Heart right ventricle (tissue), 16 donors: ENCODE data around the gene SRSF3. TPM values are rescaled to one million over a fixed set of nuclear protein-coding genes. Genes with fewer than 3 reads are reported as not detected.
A peak's percentile ranks its signal among the peaks of the same experiment; 100 is the strongest.

Experiments used
- ATAC-seq, 8 donors: fragments of 200-7000 bp; cut with Tn5 transposase; one replicate each; pipeline ENCODE4 v1.9.1; 2020; ENCODE audit warnings: mild to moderate bottlenecking in 8 of 8, moderate library complexity in 8 of 8, moderate number of reproducible peaks in 1 of 8
- DNase-seq, 2 donors: peaks; one replicate each; pipeline ENCODE4 v3.0.0-alpha.2; 2020
- H3K27ac ChIP-seq, 10 donors: fragments of 200-600 bp; sonication (generic) in 2 of 10; one replicate each; pipeline versions ENCODE4 v1.5.0 to v1.8.0; 2020 to 2022; ENCODE audit warnings: mild to moderate bottlenecking in 3 of 10
- H3K27me3 ChIP-seq, 7 donors: fragments of 200-600 bp; one replicate each; pipeline ENCODE4 v1.8.0; 2021 to 2022; ENCODE audit warnings: mild to moderate bottlenecking in 2 of 7
- H3K36me3 ChIP-seq, 9 donors: fragments of 200-600 bp; sonication (generic) in 1 of 9; one replicate each; pipeline versions ENCODE4 v1.5.0 to v1.8.0; 2020 to 2022; ENCODE audit warnings: mild to moderate bottlenecking in 2 of 9
- H3K4me1 ChIP-seq, 9 donors: fragments of 200-600 bp; sonication (generic) in 1 of 9; one replicate each; pipeline versions ENCODE4 v1.5.0 to v1.8.0; 2020 to 2022; ENCODE audit warnings: mild to moderate bottlenecking in 4 of 9
- H3K4me3 ChIP-seq, 10 donors: fragments of 200-600 bp; sonication (generic) in 2 of 10; one replicate each; pipeline versions ENCODE4 v1.5.0 to v1.8.0; 2020 to 2022; ENCODE audit warnings: mild to moderate bottlenecking in 7 of 10, moderate library complexity in 2 of 10
- H3K9me3 ChIP-seq, 11 donors: fragments of 200-600 bp in 10 of 11; sonication (generic) in 2 of 11; one replicate each; pipeline versions ENCODE4 v1.5.0 to v1.8.0; 2013 to 2022; ENCODE audit warnings: mild to moderate bottlenecking in 2 of 11, control low read depth in 1 of 11, moderate library complexity in 1 of 11
- WGBS, 2 donors: extraction: QIAGEN DNeasy Blood & Tissue Kit; methylation state at CpG; one replicate each; pipeline ENCODE4 v1.1.7; 2013; ENCODE audit warnings: inconsistent platforms in 1 of 2; 5-methylcytosine and 5-hydroxymethylcytosine counted together
- intact Hi-C, 10 donors: fragments of 100-400 bp; cut with DNase I; formaldehyde crosslinking; loops; one replicate each; pipeline versions ENCODE4 v1.11.1 to v1.14.2; 2022
- polyA plus RNA-seq, 2 donors: library from polyadenylated mRNA; stranded (reverse); fragments of 200-250 nt; gene quantifications; one replicate each; pipeline ENCODE4 v1.2.3, GENCODE V29; 2013
- total RNA-seq, 10 donors: library from RNA; stranded (reverse); fragmentation: NEBNext Ultra II Directional in 3 of 10; extraction: Animal tissue kit (Norgen Biotek cat#: 25700) in 3 of 10; gene quantifications; one replicate each; pipeline versions ENCODE4 v1.2.1 to v1.2.4, GENCODE V29; 2021 to 2023
- TF ChIP-seq, protein P1 (sequence below), 9 donors: fragments of 200-600 bp; sonication (generic) in 2 of 9; IDR thresholded peaks; one replicate each; pipeline versions ENCODE4 v1.5.0 to v1.8.0; 2021 to 2022; ENCODE audit warnings: antibody characterized with exemption in 9 of 9, mild to moderate bottlenecking in 5 of 9, moderate library complexity in 1 of 9
- donor health status: Arrhythmogenic right ventricular cardiomyopathy.
- donor health status: ischemic (EF 13 %, LVEDD 7.1; RV severe dilation, severe dysfunction).
- donor health status: healthy with polysubstance abuse.
- donor health status: DM: no; HTN: yes; CAD: no.
- donor health status: DM: no; HTN: no; CAD: no.
- donor health status: ischemic (EF 25% LVEDD 6.9; RV normal size, moderate dysfunction).
- donor health status: ischemic (EF 25% LVEDD 5.7; RV mildly dilated, moderate dysfunction).
- donor health status: healthy.
- donor health status: DM: yes; HTN: yes; CAD: no.
- donor health status: Ischemic cardiomyopathy.
- donor health status: ischemic (EF 35%, LVEDD 5.7; RV mildly dilated, moderate dysfunction).
- donor health status: nonischemic (EF 11% LVEDD 7.7; RV severe dilation, severe dysfunction).
- donor health status: DM: yes; HTN: yes; CAD: no.
- donor health status: PGD.
- donor health status: ischemic (EF 29% LVEDD 5.4; RV normal size, mild dysfunction).
- donor health status: nonischemic (EF 23%, LVEDD 6.1; RV moderate dilation, normal function).

The SRSF3 gene
- total and polyA plus RNA-seq, 12 donors, result 105 to 196 (median 131) TPM

DNA sequence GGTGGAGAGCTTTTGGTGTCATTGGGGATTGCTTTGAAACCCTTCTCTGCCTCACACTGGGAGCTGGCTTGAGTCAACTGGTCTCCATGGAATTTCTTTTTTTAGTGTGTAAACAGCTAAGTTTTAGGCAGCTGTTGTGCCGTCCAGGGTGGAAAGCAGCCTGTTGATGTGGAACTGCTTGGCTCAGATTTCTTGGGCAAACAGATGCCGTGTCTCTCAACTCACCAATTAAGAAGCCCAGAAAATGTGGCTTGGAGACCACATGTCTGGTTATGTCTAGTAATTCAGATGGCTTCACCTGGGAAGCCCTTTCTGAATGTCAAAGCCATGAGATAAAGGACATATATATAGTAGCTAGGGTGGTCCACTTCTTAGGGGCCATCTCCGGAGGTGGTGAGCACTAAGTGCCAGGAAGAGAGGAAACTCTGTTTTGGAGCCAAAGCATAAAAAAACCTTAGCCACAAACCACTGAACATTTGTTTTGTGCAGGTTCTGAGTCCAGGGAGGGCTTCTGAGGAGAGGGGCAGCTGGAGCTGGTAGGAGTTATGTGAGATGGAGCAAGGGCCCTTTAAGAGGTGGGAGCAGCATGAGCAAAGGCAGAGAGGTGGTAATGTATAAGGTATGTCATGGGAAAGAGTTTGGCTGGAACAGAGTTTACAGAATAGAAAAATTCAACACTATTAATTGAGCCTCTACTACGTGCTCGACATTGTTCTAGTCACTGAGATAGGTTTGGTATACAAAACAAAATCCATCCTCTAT, 31.2 kb downstream of the SRSF3 start:
- DNase-seq (peak in 1 of 2 donors; percentile 38), ATAC-seq (peak in 2 of 8 donors; percentile 20 to 28)
- intact Hi-C loops, result loop anchor here in 5 of 10 donors (2.0 to 10.0 kb wide), 3 partner anchors 52 to 229 kb away; partner anchors contain the start of gene CDKN1A (in 1 of the 5)
- H3K27ac ChIP-seq, result peak overlapping the region in 4 of 10 donors; percentile 1 to 27 (median 14)
- peaks cover 0 to 75% (median 57%) of the 10 kb centered on the region in 9 donors for H3K4me1 ChIP-seq
- TF ChIP-seq, protein P1, sequence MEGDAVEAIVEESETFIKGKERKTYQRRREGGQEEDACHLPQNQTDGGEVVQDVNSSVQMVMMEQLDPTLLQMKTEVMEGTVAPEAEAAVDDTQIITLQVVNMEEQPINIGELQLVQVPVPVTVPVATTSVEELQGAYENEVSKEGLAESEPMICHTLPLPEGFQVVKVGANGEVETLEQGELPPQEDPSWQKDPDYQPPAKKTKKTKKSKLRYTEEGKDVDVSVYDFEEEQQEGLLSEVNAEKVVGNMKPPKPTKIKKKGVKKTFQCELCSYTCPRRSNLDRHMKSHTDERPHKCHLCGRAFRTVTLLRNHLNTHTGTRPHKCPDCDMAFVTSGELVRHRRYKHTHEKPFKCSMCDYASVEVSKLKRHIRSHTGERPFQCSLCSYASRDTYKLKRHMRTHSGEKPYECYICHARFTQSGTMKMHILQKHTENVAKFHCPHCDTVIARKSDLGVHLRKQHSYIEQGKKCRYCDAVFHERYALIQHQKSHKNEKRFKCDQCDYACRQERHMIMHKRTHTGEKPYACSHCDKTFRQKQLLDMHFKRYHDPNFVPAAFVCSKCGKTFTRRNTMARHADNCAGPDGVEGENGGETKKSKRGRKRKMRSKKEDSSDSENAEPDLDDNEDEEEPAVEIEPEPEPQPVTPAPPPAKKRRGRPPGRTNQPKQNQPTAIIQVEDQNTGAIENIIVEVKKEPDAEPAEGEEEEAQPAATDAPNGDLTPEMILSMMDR (IDR thresholded peaks at IDR 0.05), result no peak
- no peak overlapping the region for H3K4me3 ChIP-seq
- H3K36me3 ChIP-seq, result no peaks in the 10 kb centered on the region
- 67 to 79% methylated on average over 5 of the region's 5 CpGs for WGBS, 2 donors
- no peaks in the 10 kb centered on the region for H3K27me3 ChIP-seq
- no peaks in the 10 kb centered on the region for H3K9me3 ChIP-seq

DNA sequence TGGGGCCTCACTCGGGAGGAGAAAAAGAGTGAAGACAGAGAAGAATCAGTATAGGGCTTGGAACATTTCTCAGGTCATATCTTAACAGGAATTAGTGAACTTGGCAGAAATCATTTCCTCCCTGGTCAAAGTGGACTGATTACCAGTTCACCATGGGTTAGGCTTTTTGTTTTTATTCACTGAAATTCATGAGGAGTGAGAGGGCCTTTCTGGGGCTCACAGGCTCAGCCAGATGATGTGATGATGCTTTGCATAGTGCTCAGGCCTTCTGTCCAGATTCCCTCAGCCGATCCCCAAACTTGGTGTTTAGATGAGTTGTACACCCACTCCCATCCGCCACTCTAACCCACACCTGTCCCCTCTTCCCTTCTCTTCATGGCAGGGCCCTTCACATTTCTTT, 32.5 kb downstream of the SRSF3 start:
- Histone ChIP-seq H3K27me3 (no peaks in the 10 kb centered on the region), H3K9me3 (no peaks in the 10 kb centered on the region), H3K36me3 (no peaks in the 10 kb centered on the region), H3K4me3 (no peak overlapping the region), H3K27ac (peak overlapping the region in 2 of 10 donors; percentile 11 to 65), H3K4me1 (peaks cover 0 to 75% (median 57%) of the 10 kb centered on the region in 9 donors)
- intact Hi-C loops, result loop anchor here in 4 of 10 donors (5.0 to 10.0 kb wide), 2 partner anchors 51 to 228 kb away; partner anchors contain the start of gene CDKN1A (in 1 of the 4)
- ATAC-seq, result no peak
- TF ChIP-seq, protein P1 (IDR thresholded peaks at IDR 0.05), result no peak
- WGBS, 2 donors, result 77 to 89% methylated on average over 3 of the region's 3 CpGs
- no peak for DNase-seq

GRCh38 chr6:36627141-36627540, 33.0 kb downstream of the SRSF3 start:
- Histone ChIP-seq H3K36me3 (no peaks in the 10 kb centered on the region), H3K4me3 (no peak overlapping the region), H3K27ac (peak overlapping the region in 7 of 10 donors; percentile 42 to 87 (median 74)), H3K4me1 (peaks cover 0 to 70% (median 57%) of the 10 kb centered on the region in 9 donors), H3K9me3 (no peaks in the 10 kb centered on the region), H3K27me3 (no peaks in the 10 kb centered on the region)
- TF ChIP-seq, protein P1 (IDR thresholded peaks at IDR 0.05), result no peak
- 97 to 98% methylated on average over 5 of the region's 5 CpGs for WGBS, 2 donors
- no peak for ATAC-seq
- intact Hi-C loops, result loop anchor here in 4 of 10 donors (5.0 to 10.0 kb wide), 2 partner anchors 50 to 228 kb away; partner anchors contain the start of gene CDKN1A (in 1 of the 4)
- DNase-seq, result no peak

DNA sequence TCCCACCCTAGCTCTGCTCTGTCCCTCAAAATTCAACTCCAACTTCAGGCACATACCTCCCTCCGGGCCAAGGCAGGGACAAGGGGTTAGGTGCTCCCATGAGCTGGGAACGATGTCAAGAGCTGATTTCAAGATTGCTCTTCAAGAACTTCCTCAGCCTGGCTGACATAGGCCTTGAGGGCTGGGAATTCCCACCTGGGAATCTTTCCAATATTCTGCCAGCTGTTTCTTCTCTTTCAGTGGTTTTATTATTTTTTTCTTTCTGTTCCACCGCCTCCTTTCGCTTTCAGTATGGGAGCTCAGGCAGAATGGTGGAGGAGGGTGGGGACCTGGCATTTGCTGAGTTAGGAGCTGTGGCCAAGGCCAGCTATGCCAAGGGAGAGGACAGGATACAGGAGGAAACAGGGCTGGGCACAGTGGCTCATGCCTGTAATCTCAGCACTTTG, 33.7 kb downstream of the SRSF3 start:
- DNase-seq (peak; percentile 45 to 67), ATAC-seq (peak; percentile 56 to 77 (median 70))
- intact Hi-C loops, result loop anchor here in 4 of 10 donors (5.0 to 10.0 kb wide), 2 partner anchors 49 to 227 kb away; partner anchors contain the start of gene CDKN1A (in 1 of the 4)
- Histone ChIP-seq H3K27ac (peak overlapping the region in 9 of 10 donors; percentile 3 to 87 (median 66)), H3K4me1 (peaks cover 0 to 67% (median 56%) of the 10 kb centered on the region in 9 donors), H3K4me3 (no peak overlapping the region), H3K36me3 (no peaks in the 10 kb centered on the region), H3K9me3 (no peaks in the 10 kb centered on the region), H3K27me3 (no peaks in the 10 kb centered on the region)
- TF ChIP-seq, protein P1 (IDR thresholded peaks at IDR 0.05), result no peak
- 21 to 23% methylated on average over 4 of the region's 4 CpGs for WGBS, 2 donors
